ENCODE measurements around the gene IQCF5.
"Not testable (repeated sequence)": the region's sequence is repeated elsewhere in the genome, so short reads cannot be mapped to it uniquely, and the experiment has no call there.

DNA sequence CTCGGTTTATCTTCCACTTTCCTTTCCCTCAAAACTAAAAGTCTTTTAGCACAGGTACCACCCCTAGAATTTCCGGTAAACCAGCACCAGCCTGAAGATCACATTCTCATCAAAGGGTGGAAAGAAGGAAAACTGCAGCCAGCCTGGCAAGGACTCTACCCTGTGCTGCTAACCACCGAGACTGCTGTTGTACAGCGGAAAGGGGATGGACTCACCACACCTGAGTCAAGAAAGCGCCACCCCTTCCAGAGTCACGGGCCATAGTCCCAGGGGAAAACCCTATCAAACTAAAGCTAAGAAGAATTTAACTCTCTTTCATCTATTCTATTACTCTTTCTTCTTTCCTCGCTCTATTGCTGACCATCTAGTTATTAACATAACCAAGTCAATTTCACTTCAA, 24.6 kb upstream of the IQCF5 start:
- not testable (repeated sequence) for TF ChIP-seq POLR2A (IDR thresholded peaks at IDR 0.05; ENCODE audit: extremely low read depth, insufficient read length); CTCF (IDR thresholded peaks at IDR 0.05; ENCODE audit: low read depth, low read length)

Measured in NB4 (cell line).